Dendritic cell treated with granulocyte-macrophage colony-stimulating factor and Interleukin-4, amounts not matched to agents 40 ng/mL and 50 ng/mL, for 4 days (primary cell): Measurements from ENCODE around the gene HDAC10.
"Not testable (repeated sequence)": the region's sequence is repeated elsewhere in the genome, so short reads cannot be mapped to it uniquely, and the experiment has no call there.

Experiments
- H3K27ac Mint-ChIP-seq: one replicate; pipeline ENCODE4 v1.8.0; 2022; ENCODE audit warnings: mild to moderate bottlenecking, mixed read lengths
- H3K27me3 Mint-ChIP-seq: one replicate; pipeline ENCODE4 v1.8.0; 2022; ENCODE audit warnings: mild to moderate bottlenecking, mixed read lengths
- H3K36me3 Mint-ChIP-seq: one replicate; pipeline ENCODE4 v1.8.0; 2022; ENCODE audit warnings: low read depth, mixed read lengths
- H3K4me1 Mint-ChIP-seq: one replicate; pipeline ENCODE4 v1.8.0; 2022; ENCODE audit warnings: low read depth, mixed read lengths
- H3K4me3 Mint-ChIP-seq: one replicate; pipeline ENCODE4 v1.8.0; 2022; ENCODE audit warnings: mild to moderate bottlenecking, moderate library complexity, mixed read lengths
- H3K9me3 Mint-ChIP-seq: one replicate; pipeline ENCODE4 v1.8.0; 2022; ENCODE audit warnings: mixed read lengths
- intact Hi-C: fragments of 100-400 bp; cut with micrococcal nuclease; formaldehyde crosslinking; loops from one replicate; pipeline ENCODE4 v1.15.0; 2022

The HDAC10 gene

DNA sequence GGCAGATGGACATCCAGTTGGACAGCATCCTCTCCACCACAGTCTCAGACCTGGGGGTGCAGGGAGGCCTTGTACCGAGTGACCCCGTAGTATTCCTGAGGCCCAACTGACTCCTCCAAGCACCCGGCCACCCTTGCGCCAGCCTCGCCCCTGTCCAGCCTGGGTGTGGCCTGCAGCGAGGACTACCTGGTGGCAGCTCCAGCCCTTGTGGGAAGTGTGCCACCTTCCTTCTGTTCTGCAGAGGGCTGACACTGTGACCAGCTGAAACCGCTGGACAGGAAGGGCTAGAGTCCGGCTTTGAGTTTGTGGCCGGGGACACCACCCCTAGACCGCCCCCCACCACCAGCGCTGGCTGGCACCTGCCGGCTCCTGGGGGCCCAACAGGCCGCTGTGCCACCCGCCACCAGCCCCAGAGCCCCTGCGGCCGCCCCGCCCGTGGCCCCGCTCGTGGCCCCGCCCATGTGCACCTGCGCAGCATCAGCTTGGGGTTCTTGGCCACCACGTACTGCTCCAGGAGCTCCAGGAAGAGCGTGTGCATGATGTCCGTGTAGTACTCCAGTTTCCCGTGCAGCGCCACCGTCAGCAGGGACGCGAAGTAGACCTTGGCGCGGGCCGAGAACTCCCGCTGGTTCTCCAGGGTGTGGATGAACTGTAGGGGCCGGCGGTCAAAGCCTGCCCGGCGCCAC, 29.1 kb upstream of the HDAC10 start:
- no peaks in the 10 kb centered on the region for H3K27me3 Mint-ChIP-seq
- no peak overlapping the region for H3K27ac Mint-ChIP-seq
- intact Hi-C loops, result no loop called here
- no peak overlapping the region for H3K4me3 Mint-ChIP-seq
- H3K36me3 Mint-ChIP-seq, result peaks cover 100% of the 10 kb centered on the region
- no peaks in the 10 kb centered on the region for H3K9me3 Mint-ChIP-seq
- H3K4me1 Mint-ChIP-seq, result peaks cover 2% of the 10 kb centered on the region

DNA sequence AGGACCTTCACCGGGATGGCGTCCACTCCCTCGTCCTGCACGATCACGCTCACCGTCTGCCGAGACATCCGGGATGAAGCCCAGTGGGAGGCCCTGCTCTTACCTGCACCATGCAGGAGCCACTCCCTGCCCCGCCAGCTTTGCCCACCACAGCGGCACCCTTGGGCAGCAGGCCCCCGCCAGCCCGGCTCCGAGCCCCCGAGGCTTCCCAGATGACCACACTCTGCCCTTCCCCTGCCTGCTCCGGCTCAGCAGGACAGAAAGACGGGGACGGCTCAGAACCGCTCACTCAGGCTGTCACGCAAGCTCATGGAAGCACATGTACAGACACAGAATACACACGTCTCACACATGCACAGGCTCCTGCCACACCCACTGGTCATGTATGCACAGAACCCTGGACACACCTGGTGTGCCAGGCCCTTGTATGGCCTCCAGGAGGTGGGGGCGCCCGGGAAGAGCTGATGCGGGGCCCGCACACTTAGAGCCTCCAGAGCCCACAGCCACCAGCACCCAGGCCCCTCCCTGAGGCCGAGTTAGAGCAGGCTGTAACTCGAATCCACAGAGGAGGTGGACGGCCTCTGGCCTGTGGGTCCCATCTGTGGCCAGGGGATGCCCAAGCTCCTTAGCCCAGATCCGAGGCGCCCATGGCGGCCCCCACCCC, 28.0 kb upstream of the HDAC10 start:
- intact Hi-C loops, result loop anchor here (5.0 kb wide), 1 partner anchor 48 kb away; the partner anchor contains the start of gene DENND6B
- Mint-ChIP-seq H3K9me3 (no peaks in the 10 kb centered on the region), H3K4me3 (no peak overlapping the region), H3K36me3 (peaks cover 99% of the 10 kb centered on the region), H3K27me3 (no peaks in the 10 kb centered on the region), H3K4me1 (peaks cover 9% of the 10 kb centered on the region), H3K27ac (no peak overlapping the region)

DNA sequence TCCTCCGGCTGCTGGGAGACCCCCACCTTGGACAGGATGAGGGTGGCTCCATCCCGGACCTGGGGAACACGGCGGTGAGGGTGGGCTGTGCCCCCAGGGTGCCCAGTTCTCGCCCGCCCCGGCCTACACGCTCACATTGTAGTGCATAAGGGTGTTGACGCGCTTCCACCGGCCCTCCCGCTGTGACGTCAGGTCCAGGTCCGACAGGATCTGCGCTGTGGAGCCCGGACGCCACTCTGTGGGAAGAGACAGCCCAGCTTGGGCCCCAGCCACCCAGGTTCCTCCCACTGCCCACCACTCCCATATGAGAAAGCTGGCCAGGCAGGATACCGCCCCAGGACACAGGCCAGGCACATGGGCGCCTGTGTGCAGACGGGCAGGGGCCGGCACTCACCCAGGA, 27.4 kb upstream of the HDAC10 start:
- Mint-ChIP-seq H3K36me3 (peaks cover 99% of the 10 kb centered on the region), H3K4me3 (no peak overlapping the region), H3K9me3 (no peaks in the 10 kb centered on the region), H3K27ac (no peak overlapping the region), H3K4me1 (peaks cover 12% of the 10 kb centered on the region), H3K27me3 (no peaks in the 10 kb centered on the region)
- intact Hi-C loops, result loop anchor here (5.0 kb wide), 1 partner anchor 49 kb away; the partner anchor contains the start of gene DENND6B

DNA sequence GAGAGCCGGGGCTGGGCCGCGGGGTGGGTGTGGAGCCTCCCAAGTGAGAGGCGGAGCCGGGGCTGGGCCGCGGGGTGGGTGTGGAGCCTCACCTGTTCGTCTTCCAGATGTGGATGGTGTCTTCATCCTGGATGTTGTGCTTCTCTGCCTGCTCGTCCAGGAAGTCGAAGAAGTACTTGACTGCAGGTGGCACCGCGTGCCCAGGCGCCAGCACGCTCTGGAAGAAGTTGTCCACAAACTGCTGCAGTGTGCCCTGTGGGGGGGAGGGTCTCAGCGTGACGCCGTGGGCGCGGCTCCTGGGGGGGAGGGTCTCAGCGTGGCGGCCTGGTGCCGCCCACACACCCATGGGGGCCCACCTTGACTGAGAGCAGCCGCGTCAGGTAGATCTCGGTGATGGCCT, 26.7 kb upstream of the HDAC10 start:
- Mint-ChIP-seq H3K36me3 (peaks cover 95% of the 10 kb centered on the region), H3K4me3 (no peak overlapping the region), H3K27ac (no peak overlapping the region), H3K9me3 (no peaks in the 10 kb centered on the region), H3K4me1 (peaks cover 16% of the 10 kb centered on the region), H3K27me3 (peaks cover 2% of the 10 kb centered on the region)
- intact Hi-C loops, result loop anchor here (5.0 kb wide), 1 partner anchor 50 kb away; the partner anchor contains the start of gene DENND6B

DNA sequence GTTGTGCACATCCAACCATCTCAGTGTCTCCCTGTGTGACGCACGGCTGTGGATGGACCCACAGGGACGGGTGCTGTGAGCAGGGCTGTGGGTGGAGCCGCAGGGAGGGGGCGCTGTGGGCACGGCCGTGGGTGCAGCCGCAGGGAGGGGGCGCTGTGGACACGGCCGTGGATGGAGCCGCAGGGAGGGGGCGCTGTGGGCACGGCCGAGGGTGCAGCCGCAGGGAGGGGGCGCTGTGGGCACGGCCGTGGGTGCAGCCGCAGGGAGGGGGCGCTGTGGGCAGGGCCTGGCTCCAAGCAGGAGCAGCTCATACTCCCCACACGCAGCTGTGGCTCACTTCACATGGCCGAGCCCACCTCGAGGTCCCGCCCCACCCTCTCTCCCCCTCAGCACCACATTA, 25.1 kb upstream of the HDAC10 start:
- peaks cover 9% of the 10 kb centered on the region for H3K27me3 Mint-ChIP-seq
- peaks cover 81% of the 10 kb centered on the region for H3K36me3 Mint-ChIP-seq
- H3K4me1 Mint-ChIP-seq, result peaks cover 25% of the 10 kb centered on the region
- no peaks in the 10 kb centered on the region for H3K9me3 Mint-ChIP-seq
- intact Hi-C loops, result loop anchor here (1.0 to 5.0 kb wide), 2 partner anchors 51 to 66 kb away; partner anchors contain the start of gene DENND6B
- H3K27ac Mint-ChIP-seq, result peak overlapping the region; percentile 1
- H3K4me3 Mint-ChIP-seq, result no peak overlapping the region

DNA sequence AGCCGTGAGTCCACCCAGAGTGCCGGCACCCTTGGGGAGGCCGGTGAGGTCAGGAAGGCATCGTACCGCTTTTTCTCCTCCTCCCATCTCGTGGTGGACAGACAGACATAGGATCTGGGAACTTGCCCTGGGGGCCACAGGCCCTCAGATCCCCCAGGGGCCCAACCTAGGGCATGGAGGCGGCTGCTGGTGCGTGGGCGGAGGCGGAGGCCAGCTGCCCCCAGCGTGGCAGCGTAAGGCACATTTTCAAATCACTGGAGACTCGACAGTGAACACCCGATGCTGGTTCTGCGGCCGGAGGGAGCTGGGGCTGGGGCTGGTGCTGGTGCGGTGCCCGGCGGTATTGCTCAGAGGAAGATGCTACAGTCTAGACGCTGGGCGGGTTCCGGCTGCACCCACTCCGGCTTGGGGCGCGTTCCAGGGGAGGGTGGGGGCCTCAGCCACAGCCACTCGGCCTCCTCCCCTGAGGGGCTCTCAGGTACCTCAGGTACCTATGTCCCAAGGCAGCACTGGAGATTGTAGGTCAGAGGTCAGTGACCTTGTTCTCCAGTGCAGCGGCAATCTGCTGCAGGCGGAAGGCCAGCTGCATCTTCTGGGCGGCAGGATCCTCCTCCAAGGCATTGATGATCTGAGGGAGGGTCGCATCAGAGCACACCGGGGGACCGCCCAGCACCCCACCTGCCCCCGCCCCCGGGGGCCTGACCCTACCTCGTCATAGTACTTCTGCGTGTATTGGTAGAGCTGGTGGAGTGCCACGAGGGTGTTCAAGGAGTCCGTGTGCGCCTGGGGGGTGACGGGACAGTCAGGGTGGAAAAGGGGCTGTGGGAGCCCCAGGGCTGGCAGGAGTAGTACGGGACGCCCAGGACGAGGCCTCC, 24.4 kb upstream of the HDAC10 start:
- Mint-ChIP-seq H3K27me3 (peaks cover 15% of the 10 kb centered on the region), H3K9me3 (no peaks in the 10 kb centered on the region), H3K27ac (no peak overlapping the region), H3K36me3 (peaks cover 74% of the 10 kb centered on the region), H3K4me1 (peaks cover 25% of the 10 kb centered on the region), H3K4me3 (no peak overlapping the region)
- intact Hi-C loops, result loop anchor here (1.0 to 5.0 kb wide), 2 partner anchors 52 to 67 kb away; partner anchors contain the start of gene DENND6B

DNA sequence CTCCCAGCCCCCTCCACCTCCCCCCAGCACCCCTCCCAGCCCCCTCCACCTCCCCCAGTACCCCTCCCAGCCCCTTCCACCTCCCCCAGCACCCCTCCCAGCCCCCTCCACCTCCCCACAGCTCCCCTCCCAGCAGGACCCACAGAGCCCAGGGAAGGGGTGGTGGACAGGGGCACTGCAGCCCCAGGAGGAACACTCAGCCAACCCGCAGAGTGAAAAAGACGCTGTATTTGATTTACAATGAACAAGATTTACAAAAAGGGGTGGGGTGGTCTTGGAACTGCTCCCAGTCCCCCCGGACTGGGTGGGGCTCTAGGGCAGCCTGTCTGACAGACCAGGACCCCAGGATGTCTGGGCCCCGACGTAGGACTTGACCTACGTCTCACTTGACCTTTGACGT, 23.7 kb upstream of the HDAC10 start:
- H3K4me1 Mint-ChIP-seq, result peaks cover 27% of the 10 kb centered on the region
- H3K27ac Mint-ChIP-seq, result no peak overlapping the region
- H3K36me3 Mint-ChIP-seq, result peaks cover 68% of the 10 kb centered on the region
- intact Hi-C loops, result loop anchor here (5.0 kb wide), 2 partner anchors 33 to 53 kb away; partner anchors contain the start of genes DENND6B and PLXNB2
- no peaks in the 10 kb centered on the region for H3K9me3 Mint-ChIP-seq
- H3K4me3 Mint-ChIP-seq, result no peak overlapping the region
- H3K27me3 Mint-ChIP-seq, result peaks cover 18% of the 10 kb centered on the region

DNA sequence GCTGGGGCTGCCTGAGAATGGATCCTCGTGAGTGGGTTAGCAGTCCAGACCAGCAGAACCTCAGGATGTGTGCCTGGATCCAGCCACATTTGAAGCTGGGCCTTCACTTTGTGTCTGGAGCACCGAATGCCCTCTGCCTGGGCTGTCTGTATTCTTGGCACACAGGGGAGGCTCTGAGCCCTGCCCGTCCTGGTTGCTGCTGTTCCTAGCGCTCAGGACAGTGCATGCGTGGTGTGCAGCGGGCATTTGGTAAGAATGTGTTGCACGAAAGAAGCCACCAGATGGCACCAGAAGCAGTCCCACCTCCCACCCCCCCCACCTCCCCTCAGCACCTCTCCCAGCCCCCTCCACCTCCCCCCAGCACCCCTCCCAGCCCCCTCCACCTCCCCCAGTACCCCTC, 23.2 kb upstream of the HDAC10 start:
- peak overlapping the region; percentile 1 for H3K27ac Mint-ChIP-seq
- intact Hi-C loops, result loop anchor here (5.0 kb wide), 1 partner anchor 33 kb away; the partner anchor contains the start of gene PLXNB2
- H3K9me3 Mint-ChIP-seq, result no peaks in the 10 kb centered on the region
- H3K27me3 Mint-ChIP-seq, result peaks cover 22% of the 10 kb centered on the region
- H3K36me3 Mint-ChIP-seq, result peaks cover 63% of the 10 kb centered on the region
- H3K4me1 Mint-ChIP-seq, result peaks cover 32% of the 10 kb centered on the region
- H3K4me3 Mint-ChIP-seq, result no peak overlapping the region

DNA sequence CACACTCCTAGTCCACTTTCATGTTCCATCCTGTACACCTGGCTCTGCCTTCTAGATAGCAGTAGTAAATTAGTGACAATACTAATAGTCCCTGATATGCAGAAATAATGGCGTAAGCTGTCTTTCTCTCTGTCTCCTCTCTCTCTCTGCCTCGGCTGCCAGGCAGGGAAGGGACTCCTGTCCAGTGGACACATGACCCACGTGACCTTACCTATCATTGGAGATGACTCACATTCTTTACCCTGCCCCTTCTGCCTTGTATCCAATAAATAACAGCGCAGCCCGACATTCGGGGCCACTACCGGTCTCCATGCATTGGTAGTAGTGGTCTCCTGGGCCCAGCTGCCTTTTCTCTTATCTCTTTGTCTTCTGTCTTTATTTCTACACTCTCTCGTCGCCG, 22.7 kb upstream of the HDAC10 start:
- not testable (repeated sequence) for H3K4me3 Mint-ChIP-seq
- H3K36me3 Mint-ChIP-seq, result peaks cover 58% of the 10 kb centered on the region

DNA sequence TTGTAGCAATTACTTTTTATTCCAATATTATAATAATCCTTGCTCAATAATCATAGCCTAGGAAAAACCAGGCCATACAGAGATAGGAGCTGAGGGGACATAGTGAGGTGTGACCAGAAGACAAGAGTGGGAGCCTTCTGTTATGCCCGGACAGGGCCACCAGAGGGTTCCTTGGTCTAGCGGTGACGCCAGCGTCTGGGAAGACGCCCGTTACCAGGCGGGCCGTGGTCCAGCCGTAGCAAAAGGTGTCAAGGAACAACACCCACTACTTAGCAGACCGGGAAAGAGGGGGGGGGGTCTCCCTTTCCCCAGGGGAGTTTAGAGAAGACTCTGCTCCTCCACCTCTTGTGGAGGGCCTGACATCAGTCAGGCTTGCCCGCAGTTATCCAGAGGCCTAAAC, 22.3 kb upstream of the HDAC10 start:
- intact Hi-C loops, result loop anchor here (5.0 kb wide), 1 partner anchor 34 kb away; the partner anchor contains the start of gene PLXNB2
- H3K9me3 Mint-ChIP-seq, H3K4me3 Mint-ChIP-seq: not testable (repeated sequence)
- Mint-ChIP-seq H3K27me3 (peaks cover 32% of the 10 kb centered on the region), H3K36me3 (peaks cover 53% of the 10 kb centered on the region), H3K27ac (peak overlapping the region; percentile 1), H3K4me1 (peaks cover 38% of the 10 kb centered on the region)

More for the DNA sequence above, 22.7 kb upstream of the HDAC10 start:
- Mint-ChIP-seq H3K4me1 (peaks cover 34% of the 10 kb centered on the region), H3K27ac (peak overlapping the region; percentile 1), H3K27me3 (peaks cover 28% of the 10 kb centered on the region)
- intact Hi-C loops, result loop anchor here (5.0 kb wide), 1 partner anchor 34 kb away; the partner anchor contains the start of gene PLXNB2
- not testable (repeated sequence) for H3K9me3 Mint-ChIP-seq

DNA sequence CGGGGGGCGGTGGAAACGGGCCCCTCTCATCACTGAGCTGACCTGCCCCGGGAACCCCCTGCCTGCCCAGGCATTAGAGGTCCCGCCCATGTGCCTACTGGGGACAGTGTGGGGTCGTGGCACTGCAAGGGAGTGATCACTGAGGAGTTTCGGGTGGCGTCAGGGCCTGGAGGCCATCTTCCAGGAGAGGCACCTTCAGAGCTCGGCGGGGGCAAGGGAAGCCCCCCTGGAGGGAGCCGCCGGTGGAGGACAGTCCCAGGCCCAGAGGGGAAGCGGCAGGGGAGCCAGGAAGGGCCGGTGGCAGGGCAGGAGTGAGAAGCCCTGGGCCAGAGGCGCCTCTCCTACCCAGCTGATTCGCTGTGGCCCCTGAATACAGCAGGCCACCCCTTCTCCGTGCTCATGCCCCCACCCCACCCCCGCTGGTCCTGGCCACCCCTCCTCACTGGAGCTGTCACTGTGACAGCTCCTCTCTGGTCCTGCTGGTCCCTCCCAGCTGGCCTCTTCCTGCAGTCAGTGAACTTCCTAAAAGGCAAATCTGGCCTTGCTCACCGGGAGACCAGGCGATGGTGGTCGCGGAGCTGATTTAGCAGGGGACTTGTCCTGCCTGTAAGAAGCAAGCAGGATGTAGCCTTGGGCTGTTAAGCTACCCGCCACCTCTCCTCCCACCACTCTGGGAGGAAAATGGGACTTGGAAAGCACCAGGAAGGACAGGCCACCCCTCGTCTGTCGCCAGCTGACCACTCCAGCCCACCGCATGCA, 21.2 kb upstream of the HDAC10 start:
- no peak overlapping the region for H3K4me3 Mint-ChIP-seq
- H3K27me3 Mint-ChIP-seq, result peaks cover 41% of the 10 kb centered on the region
- peaks cover 42% of the 10 kb centered on the region for H3K36me3 Mint-ChIP-seq
- H3K27ac Mint-ChIP-seq, result no peak overlapping the region
- peaks cover 41% of the 10 kb centered on the region for H3K4me1 Mint-ChIP-seq
- no peaks in the 10 kb centered on the region for H3K9me3 Mint-ChIP-seq
- intact Hi-C loops, result loop anchor here (5.0 kb wide), 1 partner anchor 35 kb away; the partner anchor contains the start of gene PLXNB2

DNA sequence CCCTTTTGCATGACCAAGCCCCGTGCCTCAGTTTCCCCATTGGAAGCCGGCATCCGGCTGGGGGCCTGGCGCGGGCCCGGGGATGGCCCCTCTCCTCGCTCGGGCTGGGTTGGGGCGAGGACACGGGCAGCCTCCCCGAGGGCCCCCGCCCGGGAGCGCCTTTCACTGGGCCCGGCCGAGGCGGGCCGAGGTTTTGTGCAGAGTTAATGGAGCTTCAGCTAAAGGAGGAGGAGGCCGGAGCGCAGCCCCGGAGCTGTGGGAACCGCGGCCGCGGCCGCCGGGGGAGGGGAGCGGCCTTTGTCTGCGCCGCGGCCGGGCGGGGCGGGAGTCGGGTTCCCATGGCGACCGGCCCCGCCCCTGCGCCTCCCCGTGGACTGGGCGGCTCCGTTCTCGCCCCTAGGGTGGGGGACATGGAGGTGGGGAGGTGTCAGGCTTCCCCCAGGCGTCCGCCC, 20.5 kb upstream of the HDAC10 start:
- Mint-ChIP-seq H3K36me3 (peaks cover 35% of the 10 kb centered on the region), H3K4me3 (peak overlapping the region; percentile 42), H3K27ac (no peak overlapping the region), H3K4me1 (peaks cover 41% of the 10 kb centered on the region), H3K9me3 (no peaks in the 10 kb centered on the region), H3K27me3 (peaks cover 46% of the 10 kb centered on the region)
- intact Hi-C loops, result loop anchor here (5.0 kb wide), 1 partner anchor 36 kb away; the partner anchor contains the start of gene PLXNB2
